Measurements from ENCODE around the gene CLPSL2.
"Not testable (repeated sequence)": the region's sequence is repeated elsewhere in the genome, so short reads cannot be mapped to it uniquely, and the experiment has no call there.

The CLPSL2 gene

GRCh38 chr6:35776364-35777215, at the start of gene CLPSL2:
TSS of gene CLPSL2 (plus strand) at chr6:35776598. CDS start at chr6:35776619, 21 bp downstream.
- Histone ChIP-seq H3K4me1 (ENCODE audit: insufficient read depth, low read length) (no peaks in the 10 kb centered on the region), H3K9ac (ENCODE audit: low read depth, low read length) (peak within 1 kb of the TSS; percentile 67), H3K36me3 (ENCODE audit: insufficient read depth, low read length) (no peaks in the 10 kb centered on the region), H3K9me3 (ENCODE audit: control insufficient read depth, insufficient read depth, low read length) (peaks cover 2% of the 10 kb centered on the region; the same call in 1 of the 2 replicates)

GRCh38 chr6:35727231-35727934, 49.0 kb upstream of the CLPSL2 start:
- H3K36me3 ChIP-seq (ENCODE audit: insufficient read depth, low read length): no peaks in the 10 kb centered on the region
- H3K9me3 ChIP-seq (ENCODE audit: control insufficient read depth, insufficient read depth, low read length): no peaks in the 10 kb centered on the region
- H3K4me1 ChIP-seq (ENCODE audit: insufficient read depth, low read length): peaks cover 29% of the 10 kb centered on the region
- peak overlapping the region; percentile 65 for H3K9ac ChIP-seq (ENCODE audit: low read depth, low read length)

- H3K4me1 ChIP-seq (ENCODE audit: insufficient read depth, low read length): peaks cover 36% of the 10 kb centered on the region
- no peaks in the 10 kb centered on the region for H3K36me3 ChIP-seq (ENCODE audit: insufficient read depth, low read length)
- H3K9me3 ChIP-seq (ENCODE audit: control insufficient read depth, insufficient read depth, low read length): no peaks in the 10 kb centered on the region
- H3K9ac ChIP-seq (ENCODE audit: low read depth, low read length): peak overlapping the region; percentile 65
Observed at GRCh38 chr6:35727935-35728682, 48.3 kb upstream of the CLPSL2 start.

GRCh38 chr6:35728683-35729678, 47.4 kb upstream of the CLPSL2 start:
- Histone ChIP-seq H3K4me1 (ENCODE audit: insufficient read depth, low read length) (peaks cover 40% of the 10 kb centered on the region), H3K9ac (ENCODE audit: low read depth, low read length) (peak overlapping the region; percentile 65), H3K36me3 (ENCODE audit: insufficient read depth, low read length) (no peaks in the 10 kb centered on the region), H3K9me3 (ENCODE audit: control insufficient read depth, insufficient read depth, low read length) (no peaks in the 10 kb centered on the region)

GRCh38 chr6:35729722-35730121, 46.7 kb upstream of the CLPSL2 start:
- H3K9ac ChIP-seq (ENCODE audit: low read depth, low read length): no peak overlapping the region
- no peaks in the 10 kb centered on the region for H3K36me3 ChIP-seq (ENCODE audit: insufficient read depth, low read length)
- peaks cover 40% of the 10 kb centered on the region for H3K4me1 ChIP-seq (ENCODE audit: insufficient read depth, low read length)
- no peaks in the 10 kb centered on the region for H3K9me3 ChIP-seq (ENCODE audit: control insufficient read depth, insufficient read depth, low read length)

GRCh38 chr6:35730745-35731413, 45.5 kb upstream of the CLPSL2 start:
- no peaks in the 10 kb centered on the region for H3K36me3 ChIP-seq (ENCODE audit: insufficient read depth, low read length)
- peak overlapping the region; percentile 56 for H3K9ac ChIP-seq (ENCODE audit: low read depth, low read length)
- H3K4me1 ChIP-seq (ENCODE audit: insufficient read depth, low read length): peaks cover 34% of the 10 kb centered on the region
- H3K9me3 ChIP-seq (ENCODE audit: control insufficient read depth, insufficient read depth, low read length): no peaks in the 10 kb centered on the region

GRCh38 chr6:35731414-35731735, 45.0 kb upstream of the CLPSL2 start:
- peak overlapping the region; percentile 70 for H3K9ac ChIP-seq (ENCODE audit: low read depth, low read length)
- no peaks in the 10 kb centered on the region for H3K9me3 ChIP-seq (ENCODE audit: control insufficient read depth, insufficient read depth, low read length)
- peaks cover 32% of the 10 kb centered on the region for H3K4me1 ChIP-seq (ENCODE audit: insufficient read depth, low read length)
- H3K36me3 ChIP-seq (ENCODE audit: insufficient read depth, low read length): no peaks in the 10 kb centered on the region

GRCh38 chr6:35731736-35732532, 44.5 kb upstream of the CLPSL2 start:
- Histone ChIP-seq H3K9ac (ENCODE audit: low read depth, low read length) (peak overlapping the region; percentile 70), H3K36me3 (ENCODE audit: insufficient read depth, low read length) (no peaks in the 10 kb centered on the region), H3K4me1 (ENCODE audit: insufficient read depth, low read length) (peaks cover 27% of the 10 kb centered on the region), H3K9me3 (ENCODE audit: control insufficient read depth, insufficient read depth, low read length) (no peaks in the 10 kb centered on the region)

- H3K4me1 ChIP-seq (ENCODE audit: insufficient read depth, low read length): peaks cover 29% of the 10 kb centered on the region
- H3K9ac ChIP-seq (ENCODE audit: low read depth, low read length): no peak overlapping the region
- H3K36me3 ChIP-seq (ENCODE audit: insufficient read depth, low read length): no peaks in the 10 kb centered on the region
- no peaks in the 10 kb centered on the region for H3K9me3 ChIP-seq (ENCODE audit: control insufficient read depth, insufficient read depth, low read length)
Observed at GRCh38 chr6:35733633-35734032, 42.8 kb upstream of the CLPSL2 start.

- H3K36me3 ChIP-seq (ENCODE audit: insufficient read depth, low read length); H3K9ac ChIP-seq (ENCODE audit: low read depth, low read length); H3K9me3 ChIP-seq (ENCODE audit: control insufficient read depth, insufficient read depth, low read length): not testable (repeated sequence)
- H3K4me1 ChIP-seq (ENCODE audit: insufficient read depth, low read length): peaks cover 26% of the 10 kb centered on the region
Observed at GRCh38 chr6:35734319-35734718, 42.1 kb upstream of the CLPSL2 start.

- Histone ChIP-seq H3K9ac (ENCODE audit: low read depth, low read length) (no peak overlapping the region), H3K36me3 (ENCODE audit: insufficient read depth, low read length) (no peaks in the 10 kb centered on the region), H3K4me1 (ENCODE audit: insufficient read depth, low read length) (peaks cover 35% of the 10 kb centered on the region), H3K9me3 (ENCODE audit: control insufficient read depth, insufficient read depth, low read length) (no peaks in the 10 kb centered on the region)
Observed at GRCh38 chr6:35735452-35735851, 40.9 kb upstream of the CLPSL2 start.

- no peak overlapping the region for H3K9ac ChIP-seq (ENCODE audit: low read depth, low read length)
- no peaks in the 10 kb centered on the region for H3K9me3 ChIP-seq (ENCODE audit: control insufficient read depth, insufficient read depth, low read length)
- no peaks in the 10 kb centered on the region for H3K36me3 ChIP-seq (ENCODE audit: insufficient read depth, low read length)
- peaks cover 43% of the 10 kb centered on the region for H3K4me1 ChIP-seq (ENCODE audit: insufficient read depth, low read length)
Observed at GRCh38 chr6:35736253-35736894, 40.0 kb upstream of the CLPSL2 start.
